ENCODE measurements around the gene MRO. TPM values are rescaled to one million over a fixed set of nuclear protein-coding genes. Genes with fewer than 3 reads are reported as not detected.

The MRO gene
- total and polyA plus RNA-seq, 10 of the 15 experiments (the other 5 are each of a cell fraction or from before 2014, with no cell fraction given) = 0.11 to 0.18 TPM; not detected in 8

- Histone ChIP-seq H4K20me1 (ENCODE audit: control insufficient read depth, insufficient read depth) (no peaks in the 10 kb centered on the region), H3K36me3 (ENCODE audit: control insufficient read depth in 2 of 2, insufficient read depth in 2 of 2, low read length in 1 of 2) (no peaks in the 10 kb centered on the region), H3K4me2 (ENCODE audit: control insufficient read depth, insufficient read depth) (no peak overlapping the region), H2AFZ (ENCODE audit: control insufficient read depth, low read depth, low read length) (no peak overlapping the region), H3K4me1 (ENCODE audit: control insufficient read depth, insufficient read depth, low read length) (no peaks in the 10 kb centered on the region), H3K79me2 (ENCODE audit: control insufficient read depth, insufficient read depth, low read length) (no peaks in the 10 kb centered on the region), H3K9me3 (replicated peaks; ENCODE audit: control insufficient read depth, insufficient read depth, low read length) (no peaks in the 10 kb centered on the region; the same call in 2 of the 3 replicates), H3K27ac (ENCODE audit: control insufficient read depth, insufficient read depth) (no peak overlapping the region), H3K27me3 (replicated peaks in 1 of 2; ENCODE audit: control insufficient read depth in 2 of 2, insufficient read depth in 2 of 2, low read length in 1 of 2) (peaks cover 0 to 10% of the 10 kb centered on the region in 2 experiments), H3K9ac (ENCODE audit: control insufficient read depth, insufficient read depth, low read length) (no peak overlapping the region), H3K4me3 (no peak overlapping the region)
- FAIRE-seq (no peak), ATAC-seq (no peak), DNase-seq (ENCODE audit: low read depth, low spot score) (no peak)
- intact Hi-C loops (cut with micrococcal nuclease; ENCODE audit: unreplicated experiment) = no loop called here
- RAD21 ChIA-PET (ENCODE audit: unreplicated experiment) = no interaction called here
- WGBS (ENCODE audit: insufficient coverage, insufficient replicate concordance, low lambda C conversion rate, missing lambda C conversion rate) = 43% methylated on average over 5 of the region's 5 CpGs
- in situ Hi-C loops (cut with MboI) = no loop called here
- POLR2A ChIA-PET = no interaction called here
- TF ChIP-seq POLR2AphosphoS5 (IDR thresholded peaks at IDR 0.05; ENCODE audit: low read length) (no peak), SMARCA5 (IDR thresholded peaks at IDR 0.05) (no peak), SUZ12 (IDR thresholded peaks at IDR 0.05; ENCODE audit: unreplicated experiment) (no peak), NBN (IDR thresholded peaks at IDR 0.05) (no peak), CTCF (IDR thresholded peaks at IDR 0.05 in 2 of 3, conservative IDR thresholded peaks at IDR 0.05 in 1 of 3; ENCODE audit: control insufficient read depth in 2 of 3, extremely low read depth in 1 of 3, insufficient read depth in 1 of 3, low read depth in 3 of 3, low read length in 3 of 3) (no peak), WRNIP1 (IDR thresholded peaks at IDR 0.05; ENCODE audit: borderline replicate concordance, low read depth, low read length) (no peak), TCF12 (IDR thresholded peaks at IDR 0.05; ENCODE audit: low read depth, low read length) (no peak)
- CTCF ChIA-PET = no interaction called here
- BruUV-seq (replicated peaks) = no TSS peak
- SMC1A ChIA-PET (ENCODE audit: uncharacterized antibody, unreplicated experiment) = interaction anchor here (0.5 kb wide), 1 partner anchor 11 kb away, joined by 3 read pairs; no protein-coding TSS in a partner anchor
Measured at GRCh38 chr18:50749421-50749820, 70.4 kb downstream of the MRO start.
